WTC11 (cell line): ENCODE measurements around the gene WDR81. TPM values are rescaled to one million over a fixed set of nuclear protein-coding genes. Genes with fewer than 3 reads are reported as not detected.
A peak's percentile ranks its signal among the peaks of the same experiment; 100 is the strongest.

ENCODE experiments used
- ATAC-seq: fragments of 200-7000 bp; cut with Tn5 transposase; 2 replicates; pipeline ENCODE4 v1.10.0; 2021; ENCODE audit warnings: mild to moderate bottlenecking, moderate library complexity
- CTCF ChIA-PET: fragments of 300-600 bp; sonication (Branson Sonifier 250); formaldehyde crosslinking; loops from one replicate; lab custom pipeline; 2021; ENCODE audit warnings: antibody characterized with exemption; lab: Charles Lee
- POLR2A ChIA-PET: fragments of 350-600 bp; sonication (Branson Sonifier 250); formaldehyde crosslinking; loops from one replicate; lab custom pipeline; 2021; ENCODE audit warnings: antibody characterized with exemption; lab: Charles Lee
- DNase-seq: peaks from one replicate; pipeline ENCODE4 v3.0.0; 2021; ENCODE audit warnings: low spot score
- H3K27ac Mint-ChIP-seq: 2 replicates; pipeline ENCODE4 v1.8.0; 2021; ENCODE audit warnings: mixed read lengths
- H3K27me3 Mint-ChIP-seq: 2 replicates; pipeline ENCODE4 v1.8.0; 2021; ENCODE audit warnings: low read depth, mild to moderate bottlenecking, moderate library complexity, mixed read lengths
- H3K36me3 Mint-ChIP-seq: 2 replicates; pipeline ENCODE4 v1.8.0; 2021; ENCODE audit warnings: mixed read lengths
- H3K4me1 Mint-ChIP-seq: 2 replicates; pipeline ENCODE4 v1.8.0; 2022; ENCODE audit warnings: mixed read lengths
- H3K4me3 Mint-ChIP-seq: 2 replicates; pipeline ENCODE4 v1.8.0; 2021; ENCODE audit warnings: mild to moderate bottlenecking, moderate library complexity, mixed read lengths
- H3K9me3 Mint-ChIP-seq: 2 replicates; pipeline ENCODE4 v1.8.0; 2021; ENCODE audit warnings: mixed read lengths
- CBFB ChIP-seq: sonication (generic); formaldehyde crosslinking; IDR thresholded peaks from 2 replicates; pipeline ENCODE4 v1.8.1; 2022; ENCODE audit warnings: mild to moderate bottlenecking, low read depth, missing genetic modification reagents
- CTCF ChIP-seq: fragments of 200-600 bp; IDR thresholded peaks from 2 replicates; pipeline ENCODE4 v1.8.0; 2022; ENCODE audit warnings: antibody characterized with exemption
- E2F5 ChIP-seq: sonication (generic); formaldehyde crosslinking; IDR thresholded peaks from 2 replicates; pipeline ENCODE4 v1.8.1; 2022; ENCODE audit warnings: mild to moderate bottlenecking, moderate library complexity, missing genetic modification reagents
- HMGXB4 ChIP-seq: sonication (generic); formaldehyde crosslinking; IDR thresholded peaks from 2 replicates; pipeline ENCODE4 v1.8.1; 2023; ENCODE audit warnings: mild to moderate bottlenecking, moderate library complexity, missing genetic modification reagents
- JAZF1 ChIP-seq: fragments of 250-450 bp; sonication (Bioruptor Pico); IDR thresholded peaks from 2 replicates; pipeline ENCODE4 v1.9.0; 2021; ENCODE audit warnings: moderate library complexity, mild to moderate bottlenecking, inconsistent platforms
- MAX ChIP-seq: sonication (generic); formaldehyde crosslinking; IDR thresholded peaks from 2 replicates; pipeline ENCODE4 v1.8.0; 2022; ENCODE audit warnings: mild to moderate bottlenecking, missing genetic modification reagents
- NFYB ChIP-seq: sonication (generic); formaldehyde crosslinking; conservative IDR thresholded peaks from 2 replicates; pipeline ENCODE4 v1.8.0; 2022; ENCODE audit warnings: low read depth, missing genetic modification reagents
- TCF7 ChIP-seq: sonication (generic); formaldehyde crosslinking; IDR thresholded peaks from 2 replicates; pipeline ENCODE4 v1.8.0; 2022; ENCODE audit warnings: mild to moderate bottlenecking, low read depth, missing genetic modification reagents, moderate library complexity
- USF1 ChIP-seq: sonication (generic); formaldehyde crosslinking; IDR thresholded peaks from 2 replicates; pipeline ENCODE4 v1.8.0; 2022; ENCODE audit warnings: mild to moderate bottlenecking, missing genetic modification reagents
- ZBTB43 ChIP-seq: sonication (generic); formaldehyde crosslinking; IDR thresholded peaks from 2 replicates; pipeline ENCODE4 v1.8.1; 2023; ENCODE audit warnings: mild to moderate bottlenecking, missing genetic modification reagents
- ZNF121 ChIP-seq: sonication (generic); formaldehyde crosslinking; IDR thresholded peaks from 2 replicates; pipeline ENCODE4 v1.8.0; 2023; ENCODE audit warnings: missing genetic modification reagents
- ZNF416 ChIP-seq: fragments of 250-450 bp; sonication (Bioruptor Pico); IDR thresholded peaks from 2 replicates; pipeline ENCODE4 v1.9.0; 2021; ENCODE audit warnings: mild to moderate bottlenecking, inconsistent platforms
- ZNF423 ChIP-seq: fragments of 250-450 bp; sonication (Bioruptor Pico); IDR thresholded peaks from 2 replicates; pipeline ENCODE4 v2.1.2; 2022; ENCODE audit warnings: mild to moderate bottlenecking, moderate library complexity
- ZSCAN18 ChIP-seq: fragments of 250-450 bp; sonication (Bioruptor Pico); IDR thresholded peaks from 2 replicates; pipeline ENCODE4 v2.1.2; 2022; ENCODE audit warnings: mild to moderate bottlenecking, moderate library complexity
- total RNA-seq: library from RNA; stranded (reverse); gene quantifications from 3 replicates; pipeline ENCODE4 v1.2.3, GENCODE V29; 2021

The WDR81 gene
- total RNA-seq, 1 experiment from 2014 or later, result 16.4 TPM

- TF ChIP-seq E2F5 (CRISPR knock-in tag) (no peak), JAZF1 (no peak), TCF7 (no peak), ZNF416 (CRISPR knock-in tag) (no peak), ZSCAN18 (CRISPR knock-in tag) (no peak), NFYB (CRISPR knock-in tag) (no peak)
Measured at GRCh38 chr17:1713160-1713877, 11.2 kb upstream of the WDR81 start (continued).

- Mint-ChIP-seq H3K27me3 (peaks cover 5% of the 10 kb centered on the region), H3K4me3 (peak overlapping the region; percentile 93), H3K27ac (peak overlapping the region; percentile 97), H3K4me1 (peaks cover 24% of the 10 kb centered on the region), H3K36me3 (no peaks in the 10 kb centered on the region), H3K9me3 (no peaks in the 10 kb centered on the region)
- CTCF ChIA-PET, result interaction anchor here (0.6 to 5.7 kb wide), 31 partner anchors 9 to 218 kb away, joined by 3 to 64 read pairs (median 5); partner anchors contain the start of genes PRPF8, RILP, RPA1 and SERPINF1
- POLR2A ChIA-PET, result interaction anchor here (0.6 to 1.5 kb wide), 9 partner anchors 9 to 140 kb away, joined by 3 to 4 read pairs (median 3); partner anchors contain the start of genes PRPF8, SERPINF1 and WDR81
- TF ChIP-seq CTCF (no peak), ZNF423 (CRISPR knock-in tag) (no peak), MAX (CRISPR knock-in tag) (peak; percentile 77), ZBTB43 (CRISPR knock-in tag) (no peak), ZNF121 (CRISPR knock-in tag) (peak; percentile 76), HMGXB4 (0 out of 2 replicates have a peak, but pooled peaks have one; percentile 23), USF1 (CRISPR knock-in tag) (no peak), CBFB (CRISPR knock-in tag) (no peak)
- ATAC-seq (peak; percentile 2), DNase-seq (peak; percentile 78)
Measured at GRCh38 chr17:1713878-1714426, 10.6 kb upstream of the WDR81 start.
